Gastroesophageal sphincter (tissue), 4 donors: ENCODE measurements around the gene CCDC27. TPM values are rescaled to one million over a fixed set of nuclear protein-coding genes. Genes with fewer than 3 reads are reported as not detected.

ENCODE experiments used
- ATAC-seq: fragments of 150-250 bp; one replicate; pipeline ENCODE4 v1.9.1; 2016; ENCODE audit warnings: mild to moderate bottlenecking, moderate library complexity
- H3K27ac ChIP-seq, 4 donors: fragments of 200-600 bp; sonication (generic) in 3 of 4; 1 replicate in 3 of 4; 2 replicates in 1 of 4; pipeline ENCODE4 v1.5.1; 2016 to 2019
- H3K27me3 ChIP-seq: fragments of 200-600 bp; sonication (generic); one replicate; pipeline ENCODE4 v1.5.1; 2019
- H3K36me3 ChIP-seq, 2 donors: fragments of 200-600 bp; sonication (generic); one replicate each; pipeline ENCODE4 v1.5.1; 2019; ENCODE audit warnings: control low read depth in 1 of 2
- H3K4me1 ChIP-seq, 3 donors: fragments of 200-600 bp; sonication (generic); 1 replicate in 2 of 3; 2 replicates in 1 of 3; pipeline ENCODE4 v1.5.1; 2016 to 2019; ENCODE audit warnings: control low read depth in 2 of 3
- H3K4me3 ChIP-seq, 2 donors: fragments of 200-600 bp; sonication (generic); one replicate each; pipeline ENCODE4 v1.5.1; 2019; ENCODE audit warnings: mild to moderate bottlenecking in 1 of 2, moderate library complexity in 1 of 2
- H3K9me3 ChIP-seq, 3 donors: fragments of 200-600 bp; sonication (generic); one replicate each; pipeline ENCODE4 v1.5.1; 2017 to 2019; ENCODE audit warnings: control low read depth in 2 of 3
- EP300 ChIP-seq: sonication (generic); formaldehyde crosslinking; IDR thresholded peaks from one replicate; pipeline ENCODE4 v1.6.1; 2017; ENCODE audit warnings: antibody characterized with exemption, mild to moderate bottlenecking
- POLR2A ChIP-seq, 2 donors: fragments of 450-650 bp; IDR thresholded peaks; one replicate each; pipeline ENCODE4 v1.6.1; 2017; ENCODE audit warnings: antibody characterized with exemption in 2 of 2, mild to moderate bottlenecking in 2 of 2, moderate library complexity in 1 of 2
- POLR2AphosphoS5 ChIP-seq: sonication (generic); formaldehyde crosslinking; IDR thresholded peaks from one replicate; pipeline ENCODE4 v1.6.1; 2017; ENCODE audit warnings: antibody characterized with exemption
- WGBS, 2 donors: methylation state at CpG; one replicate each; pipeline ENCODE4 v1.1.5; 2018; ENCODE audit warnings: low coverage in 1 of 2; 5-methylcytosine and 5-hydroxymethylcytosine counted together
- total RNA-seq, 4 donors: library from RNA; depleted of rRNA; stranded (reverse); fragments of >200 nt; gene quantifications; one replicate each; pipeline ENCODE4 v1.1.0, GENCODE V29; 2016
- TF ChIP-seq, protein P1 (sequence below), 4 experiments: fragments of 200-600 bp in 2 of 4; fragments of 450-650 bp in 2 of 4; sonication (generic) in 1 of 4; IDR thresholded peaks; one replicate each; pipeline ENCODE4 v1.5.1; 2017 to 2019; ENCODE audit warnings: antibody characterized with exemption in 4 of 4, mild to moderate bottlenecking in 2 of 4, moderate library complexity in 2 of 4

The CCDC27 gene
- total RNA-seq, 4 donors from 2014 or later: not detected

DNA sequence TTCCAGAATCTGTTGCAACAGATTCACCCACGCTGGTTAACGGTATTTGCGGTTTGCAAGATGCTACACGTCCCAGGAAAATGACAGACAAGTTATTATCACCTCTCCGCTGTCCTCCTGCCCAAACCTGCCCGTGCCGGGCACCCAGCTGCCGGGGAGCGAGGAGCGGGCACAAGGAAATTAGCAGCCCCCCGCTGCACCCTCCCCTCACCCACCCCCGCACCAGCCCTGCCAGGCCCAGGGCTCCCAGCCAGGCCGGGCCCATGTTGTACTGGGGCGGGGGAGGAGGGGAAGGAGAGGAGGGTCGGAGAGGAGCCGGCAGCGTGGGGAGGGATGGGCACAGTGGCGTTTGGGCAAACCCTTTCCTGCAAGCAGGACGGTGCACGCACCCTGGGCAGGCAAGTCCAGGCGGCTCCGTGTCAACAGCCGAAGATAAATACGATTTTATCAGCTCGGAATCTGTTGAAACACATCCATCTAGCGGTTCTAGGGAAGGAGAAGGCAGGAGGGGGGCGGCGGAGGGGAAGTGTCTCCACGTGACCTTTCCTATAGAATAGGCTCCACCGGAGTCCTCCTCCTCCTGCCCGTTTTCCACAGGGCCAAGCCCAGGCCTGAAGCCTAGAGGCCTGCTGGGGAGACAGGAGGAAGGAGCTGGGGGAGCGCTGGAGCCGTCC is 35.1 kb upstream of the CCDC27 start:
- no peak for TF ChIP-seq POLR2A (IDR thresholded peaks at IDR 0.05)
- TF ChIP-seq, protein P1, sequence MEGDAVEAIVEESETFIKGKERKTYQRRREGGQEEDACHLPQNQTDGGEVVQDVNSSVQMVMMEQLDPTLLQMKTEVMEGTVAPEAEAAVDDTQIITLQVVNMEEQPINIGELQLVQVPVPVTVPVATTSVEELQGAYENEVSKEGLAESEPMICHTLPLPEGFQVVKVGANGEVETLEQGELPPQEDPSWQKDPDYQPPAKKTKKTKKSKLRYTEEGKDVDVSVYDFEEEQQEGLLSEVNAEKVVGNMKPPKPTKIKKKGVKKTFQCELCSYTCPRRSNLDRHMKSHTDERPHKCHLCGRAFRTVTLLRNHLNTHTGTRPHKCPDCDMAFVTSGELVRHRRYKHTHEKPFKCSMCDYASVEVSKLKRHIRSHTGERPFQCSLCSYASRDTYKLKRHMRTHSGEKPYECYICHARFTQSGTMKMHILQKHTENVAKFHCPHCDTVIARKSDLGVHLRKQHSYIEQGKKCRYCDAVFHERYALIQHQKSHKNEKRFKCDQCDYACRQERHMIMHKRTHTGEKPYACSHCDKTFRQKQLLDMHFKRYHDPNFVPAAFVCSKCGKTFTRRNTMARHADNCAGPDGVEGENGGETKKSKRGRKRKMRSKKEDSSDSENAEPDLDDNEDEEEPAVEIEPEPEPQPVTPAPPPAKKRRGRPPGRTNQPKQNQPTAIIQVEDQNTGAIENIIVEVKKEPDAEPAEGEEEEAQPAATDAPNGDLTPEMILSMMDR (IDR thresholded peaks at IDR 0.05): no peak
- no peak for TF ChIP-seq POLR2AphosphoS5
- TF ChIP-seq EP300: no peak
- peaks cover 0 to 6% (median 0%) of the 10 kb centered on the region in 3 donors for H3K4me1 ChIP-seq
- H3K36me3 ChIP-seq: no peaks in the 10 kb centered on the region
- WGBS, 2 donors: 47 to 51% methylated on average over 7 to 10 of the region's 33 CpGs
- peaks cover 71% of the 10 kb centered on the region for H3K27me3 ChIP-seq
- no peaks in the 10 kb centered on the region for H3K9me3 ChIP-seq
- no peak overlapping the region for H3K4me3 ChIP-seq
- no peak for ATAC-seq
- H3K27ac ChIP-seq: no peak overlapping the region

DNA sequence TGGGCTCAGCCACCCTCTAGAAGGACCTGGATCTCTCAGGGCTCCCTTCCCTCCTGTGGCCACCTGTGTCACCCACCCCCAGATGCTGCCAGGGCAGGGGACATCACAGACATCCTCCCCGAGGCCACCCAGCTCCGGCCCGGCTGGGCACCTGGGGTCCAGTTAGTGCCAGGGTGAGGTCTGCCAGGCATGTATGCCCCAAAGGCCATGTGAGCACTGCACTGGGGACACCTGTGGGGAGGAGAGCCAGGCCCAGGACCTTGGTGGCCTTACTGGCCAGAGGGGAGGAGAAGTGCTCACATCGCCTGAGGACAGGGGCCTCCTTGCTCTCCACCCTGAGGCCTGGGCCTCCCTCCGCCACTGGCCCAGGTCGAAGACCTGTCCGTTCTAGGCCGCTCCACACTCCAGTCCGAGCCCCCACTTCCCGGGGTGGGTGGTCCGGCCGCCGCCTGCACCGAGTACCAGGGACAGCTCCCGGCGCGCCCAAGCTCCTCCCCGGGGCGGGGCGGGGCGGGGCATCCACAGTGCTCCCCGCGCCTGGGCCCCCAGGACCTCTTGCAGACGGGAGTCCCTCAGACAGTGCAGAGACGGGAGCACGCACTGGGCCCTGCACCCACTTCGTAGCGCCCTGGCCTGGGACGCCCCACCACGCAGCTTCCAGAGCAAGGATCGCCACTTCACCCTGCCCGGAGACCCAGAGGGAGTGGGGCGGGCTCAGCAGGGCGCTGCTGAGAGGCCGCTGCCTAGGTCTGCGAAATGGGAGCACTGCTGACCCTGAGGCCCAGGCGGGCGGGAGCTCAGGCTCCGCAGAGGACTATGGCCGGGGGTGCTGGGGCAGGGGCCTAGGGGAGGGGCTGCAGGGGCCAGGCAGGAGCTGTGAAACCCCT is 34.3 kb upstream of the CCDC27 start:
- peaks cover 70% of the 10 kb centered on the region for H3K27me3 ChIP-seq
- H3K27ac ChIP-seq: no peak overlapping the region
- H3K4me1 ChIP-seq: peaks cover 0 to 6% (median 0%) of the 10 kb centered on the region in 3 donors
- H3K4me3 ChIP-seq: no peak overlapping the region
- no peak for TF ChIP-seq POLR2AphosphoS5
- TF ChIP-seq, protein P1 (IDR thresholded peaks at IDR 0.05): no peak
- no peak for TF ChIP-seq EP300
- TF ChIP-seq POLR2A (IDR thresholded peaks at IDR 0.05): no peak
- H3K36me3 ChIP-seq: no peaks in the 10 kb centered on the region
- 0% methylated on average over 4 of the region's 40 CpGs; no CpG with 5 or more reads in 1 of the 2 donors for WGBS, 2 donors
- H3K9me3 ChIP-seq: no peaks in the 10 kb centered on the region
- no peak for ATAC-seq

DNA sequence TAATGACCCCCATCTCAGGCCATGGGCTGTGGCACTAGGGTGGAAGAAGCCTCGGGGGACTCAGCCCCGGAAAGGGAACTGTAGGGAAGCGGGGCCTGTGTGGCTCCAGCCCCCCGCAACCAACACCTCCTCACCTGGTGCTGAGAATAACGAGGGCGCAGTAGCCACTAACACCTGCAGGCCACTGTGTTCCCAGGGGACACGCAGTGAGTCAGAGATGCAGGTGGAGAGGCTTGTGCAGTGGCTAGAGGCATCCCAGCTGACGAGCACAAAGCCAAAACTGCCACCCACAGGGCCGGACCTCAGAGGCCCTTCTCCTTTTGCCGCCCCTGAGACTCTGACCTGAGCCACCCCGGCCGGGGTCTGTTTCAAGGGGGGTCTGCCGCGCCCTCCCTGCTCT is 33.5 kb upstream of the CCDC27 start:
- Histone ChIP-seq H3K9me3 (no peaks in the 10 kb centered on the region), H3K36me3 (no peaks in the 10 kb centered on the region), H3K4me3 (no peak overlapping the region), H3K27ac (no peak overlapping the region), H3K27me3 (peaks cover 66% of the 10 kb centered on the region), H3K4me1 (peaks cover 0 to 6% (median 0%) of the 10 kb centered on the region in 3 donors)
- ATAC-seq: no peak
- WGBS, 2 donors: 82% methylated on average over 5 of the region's 14 CpGs; no CpG with 5 or more reads in 1 of the 2 donors
- TF ChIP-seq, protein P1 (IDR thresholded peaks at IDR 0.05): no peak
- TF ChIP-seq POLR2AphosphoS5 (no peak), EP300 (no peak), POLR2A (IDR thresholded peaks at IDR 0.05) (no peak)

DNA sequence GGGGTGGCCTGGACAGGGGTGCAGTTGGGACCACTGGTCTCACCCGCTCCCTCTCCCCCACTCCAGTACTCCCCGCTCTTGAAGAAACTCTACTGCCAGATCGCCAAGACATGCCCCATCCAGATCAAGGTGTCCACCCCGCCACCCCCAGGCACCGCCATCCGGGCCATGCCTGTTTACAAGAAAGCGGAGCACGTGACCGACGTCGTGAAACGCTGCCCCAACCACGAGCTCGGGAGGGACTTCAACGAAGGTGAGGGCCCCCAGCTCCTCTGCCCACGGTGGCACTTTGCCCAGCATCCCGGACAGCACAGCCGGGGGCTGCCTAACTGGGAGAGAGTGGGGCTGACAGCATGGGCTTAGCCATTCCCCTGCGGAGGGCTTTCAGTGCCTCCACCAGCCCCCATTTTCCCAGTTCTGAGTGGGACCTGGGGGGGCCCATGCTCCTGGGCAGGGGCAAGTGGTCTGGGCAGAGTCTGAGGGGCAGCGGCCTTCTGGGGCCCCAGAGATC is 30.2 kb upstream of the CCDC27 start:
- Histone ChIP-seq H3K27ac (no peak overlapping the region), H3K9me3 (no peaks in the 10 kb centered on the region), H3K27me3 (peaks cover 63% of the 10 kb centered on the region), H3K36me3 (no peaks in the 10 kb centered on the region), H3K4me1 (peaks cover 0 to 6% (median 0%) of the 10 kb centered on the region in 3 donors), H3K4me3 (no peak overlapping the region)
- 83% methylated on average over 1 of the region's 20 CpGs; no CpG with 5 or more reads in 1 of the 2 donors for WGBS, 2 donors
- TF ChIP-seq POLR2A (IDR thresholded peaks at IDR 0.05) (no peak), EP300 (no peak), POLR2AphosphoS5 (no peak)
- TF ChIP-seq, protein P1 (IDR thresholded peaks at IDR 0.05): no peak
- no peak for ATAC-seq
